Hair follicular keratinocyte (primary cell): ENCODE measurements around the gene CMC1. TPM values are rescaled to one million over a fixed set of nuclear protein-coding genes. Genes with fewer than 3 reads are reported as not detected.

ENCODE experiments used
- total RNA-seq: library from RNA; depleted of rRNA; stranded (reverse); fragments of >200 nt; gene quantifications from 2 replicates; pipeline ENCODE4 v1.2.3, GENCODE V29; 2015

The CMC1 gene
- total RNA-seq: 17.1 and 25.9 TPM in 2 replicates

GRCh38 chr3:28241221-28242160, at the start of gene CMC1:
CMC1 (plus strand) TSS chr3:28241619; CDS start chr3:28241794, 175 bp downstream.

GRCh38 chr3:28348629-28349468, 107.4 kb downstream of the CMC1 start, which contains the start of the genes AZI2 and ZCWPW2:
AZI2 (minus strand) TSS chr3:28348824; CDS start chr3:28340617, 8,207 bp downstream.
ZCWPW2 (plus strand) TSS chr3:28348721; CDS start chr3:28413069, 64,348 bp downstream.

Other genes with a start within 250 kb of the CMC1 start
- 0.23 and 0.42 TPM in 2 replicates for gene ZCWPW2, start 107.1 kb downstream of the CMC1 start, total RNA-seq
- gene AZI2, start 107.2 kb downstream of the CMC1 start, total RNA-seq: 63.6 and 88.4 TPM in 2 replicates